ENCODE data around the gene IDH2. TPM values are rescaled to one million over a fixed set of nuclear protein-coding genes. Genes with fewer than 3 reads are reported as not detected.
A peak's percentile ranks its signal among the peaks of the same experiment; 100 is the strongest.

IDH2 gene
- total RNA-seq, 4 donors from 2014 or later: 89.9 to 184 (median 119) TPM

GRCh38 chr15:90062462-90062932 is 39.8 kb downstream of the IDH2 start:
- H3K9me3 ChIP-seq: no peaks in the 10 kb centered on the region
- TF ChIP-seq CTCF (IDR thresholded peaks at IDR 0.05): no peak
- peak in 1 of 2 donors; percentile 32 for TF ChIP-seq POLR2A (IDR thresholded peaks at IDR 0.05)
- H3K36me3 ChIP-seq: peaks cover 0 to 3% (median 0%) of the 10 kb centered on the region in 3 donors
- H3K4me3 ChIP-seq: peak overlapping the region in 1 of 4 donors; percentile 21
- H3K27ac ChIP-seq: peak overlapping the region; percentile 72 to 83 (median 76)
- no peaks in the 10 kb centered on the region for H3K27me3 ChIP-seq
- H3K4me1 ChIP-seq: peaks cover 18 to 66% (median 31%) of the 10 kb centered on the region in 4 donors
- peak in 2 of 3 donors; percentile 88 to 90 for DNase-seq

- H3K27ac ChIP-seq: peak overlapping the region; percentile 72 to 83 (median 76)
These were observed 40.2 kb downstream of the IDH2 start for GRCh38 chr15:90062023-90062442.

GRCh38 chr15:90060797-90061196 is 41.5 kb downstream of the IDH2 start:
- Histone ChIP-seq H3K4me1 (peaks cover 18 to 66% (median 31%) of the 10 kb centered on the region in 4 donors), H3K4me3 (no peak overlapping the region), H3K27ac (peak overlapping the region in 3 of 4 donors; percentile 74 to 83 (median 79)), H3K27me3 (no peaks in the 10 kb centered on the region), H3K9me3 (no peaks in the 10 kb centered on the region), H3K36me3 (no peaks in the 10 kb centered on the region)
- DNase-seq: no peak
- TF ChIP-seq CTCF (IDR thresholded peaks at IDR 0.05): no peak

More at GRCh38 chr15:90062023-90062442, 40.2 kb downstream of the IDH2 start:
- TF ChIP-seq CTCF (IDR thresholded peaks at IDR 0.05) (no peak), POLR2A (IDR thresholded peaks at IDR 0.05) (peak in 1 of 2 donors; percentile 31)
- Histone ChIP-seq H3K27me3 (no peaks in the 10 kb centered on the region), H3K4me1 (peaks cover 18 to 66% (median 31%) of the 10 kb centered on the region in 4 donors), H3K9me3 (no peaks in the 10 kb centered on the region), H3K36me3 (no peaks in the 10 kb centered on the region), H3K4me3 (peak overlapping the region in 1 of 4 donors; percentile 21)
- DNase-seq: peak; percentile 44 to 88 (median 86)

GRCh38 chr15:90059208-90059985 is 42.9 kb downstream of the IDH2 start:
- peak; percentile 79 to 94 (median 91) for DNase-seq
- Histone ChIP-seq H3K36me3 (no peaks in the 10 kb centered on the region), H3K27me3 (no peaks in the 10 kb centered on the region), H3K4me1 (peaks cover 18 to 53% (median 30%) of the 10 kb centered on the region in 4 donors), H3K27ac (peak overlapping the region; percentile 74 to 85 (median 81)), H3K9me3 (no peaks in the 10 kb centered on the region), H3K4me3 (peak overlapping the region in 2 of 4 donors; percentile 4 to 12)
- no peak for TF ChIP-seq CTCF (IDR thresholded peaks at IDR 0.05)
- TF ChIP-seq POLR2A (IDR thresholded peaks at IDR 0.05): peak in 1 of 2 donors; percentile 26

GRCh38 chr15:90058775-90059174 is 43.5 kb downstream of the IDH2 start:
- DNase-seq: no peak
- TF ChIP-seq POLR2A (IDR thresholded peaks at IDR 0.05) (no peak), CTCF (IDR thresholded peaks at IDR 0.05) (no peak)
- Histone ChIP-seq H3K4me3 (no peak overlapping the region), H3K4me1 (peaks cover 18 to 49% (median 28%) of the 10 kb centered on the region in 4 donors), H3K9me3 (no peaks in the 10 kb centered on the region), H3K27ac (peak overlapping the region; percentile 74 to 85 (median 81)), H3K36me3 (no peaks in the 10 kb centered on the region), H3K27me3 (no peaks in the 10 kb centered on the region)
